LNCAP (cell line): ENCODE data around the gene CA11.

Source experiments
- CTCF ChIP-seq: fragments of 450-650 bp; IDR thresholded peaks from 2 replicates; pipeline ENCODE4 v1.5.1; 2017; ENCODE audit warnings: mild to moderate bottlenecking

The CA11 gene

GRCh38 chr19:48632692-48633147, 13.3 kb downstream of the CA11 start:
- TF ChIP-seq CTCF = no peak

GRCh38 chr19:48631225-48631624, 14.8 kb downstream of the CA11 start:
- no peak for TF ChIP-seq CTCF

GRCh38 chr19:48630296-48631063, 15.5 kb downstream of the CA11 start:
- TF ChIP-seq CTCF = no peak; the same call in 1 of the 2 replicates

- TF ChIP-seq CTCF = no peak
Measured at GRCh38 chr19:48629599-48630295, 16.2 kb downstream of the CA11 start.

GRCh38 chr19:48629297-48629598, 16.7 kb downstream of the CA11 start:
- no peak for TF ChIP-seq CTCF

GRCh38 chr19:48628486-48629296, 17.3 kb downstream of the CA11 start:
- TF ChIP-seq CTCF = no peak

- no peak for TF ChIP-seq CTCF
Measured at GRCh38 chr19:48627865-48628314, 18.1 kb downstream of the CA11 start.
